WERI-Rb-1 (cell line): ENCODE measurements around the gene CORO2A.

Experiments used
- DNase-seq: peaks from one replicate; pipeline ENCODE4 v3.0.0-alpha.2; 2020
- H3K27ac ChIP-seq: fragments of 250-450 bp; sonication (Bioruptor Pico); 2 replicates; pipeline ENCODE4 v1.5.1; 2020; ENCODE audit warnings: mild to moderate bottlenecking, moderate library complexity
- H3K27me3 ChIP-seq: fragments of 250-450 bp; sonication (Bioruptor Pico); 2 replicates; pipeline ENCODE4 v1.5.1; 2021; ENCODE audit warnings: mild to moderate bottlenecking, low read depth, moderate library complexity; ENCODE audit not compliant: insufficient read depth, severe bottlenecking
- H3K36me3 ChIP-seq: fragments of 250-450 bp; sonication (Bioruptor Pico); 2 replicates; pipeline ENCODE4 v1.5.1; 2020; ENCODE audit warnings: mild to moderate bottlenecking, moderate library complexity
- H3K4me3 ChIP-seq: 2 replicates; pipeline ENCODE4 v1.5.1; 2011; ENCODE audit warnings: low read depth, mild to moderate bottlenecking, control low read depth, low read length
- H3K9me3 ChIP-seq: fragments of 250-450 bp; sonication (Bioruptor Pico); 2 replicates; pipeline ENCODE4 v1.5.1; 2021; ENCODE audit warnings: mild to moderate bottlenecking, moderate library complexity; ENCODE audit not compliant: severe bottlenecking
- TF ChIP-seq, protein P1 (sequence below): IDR thresholded peaks from 2 replicates; pipeline ENCODE4 v1.5.1; 2011; ENCODE audit warnings: low read depth, mild to moderate bottlenecking, control low read depth, inconsistent platforms, low read length

CORO2A gene

DNA sequence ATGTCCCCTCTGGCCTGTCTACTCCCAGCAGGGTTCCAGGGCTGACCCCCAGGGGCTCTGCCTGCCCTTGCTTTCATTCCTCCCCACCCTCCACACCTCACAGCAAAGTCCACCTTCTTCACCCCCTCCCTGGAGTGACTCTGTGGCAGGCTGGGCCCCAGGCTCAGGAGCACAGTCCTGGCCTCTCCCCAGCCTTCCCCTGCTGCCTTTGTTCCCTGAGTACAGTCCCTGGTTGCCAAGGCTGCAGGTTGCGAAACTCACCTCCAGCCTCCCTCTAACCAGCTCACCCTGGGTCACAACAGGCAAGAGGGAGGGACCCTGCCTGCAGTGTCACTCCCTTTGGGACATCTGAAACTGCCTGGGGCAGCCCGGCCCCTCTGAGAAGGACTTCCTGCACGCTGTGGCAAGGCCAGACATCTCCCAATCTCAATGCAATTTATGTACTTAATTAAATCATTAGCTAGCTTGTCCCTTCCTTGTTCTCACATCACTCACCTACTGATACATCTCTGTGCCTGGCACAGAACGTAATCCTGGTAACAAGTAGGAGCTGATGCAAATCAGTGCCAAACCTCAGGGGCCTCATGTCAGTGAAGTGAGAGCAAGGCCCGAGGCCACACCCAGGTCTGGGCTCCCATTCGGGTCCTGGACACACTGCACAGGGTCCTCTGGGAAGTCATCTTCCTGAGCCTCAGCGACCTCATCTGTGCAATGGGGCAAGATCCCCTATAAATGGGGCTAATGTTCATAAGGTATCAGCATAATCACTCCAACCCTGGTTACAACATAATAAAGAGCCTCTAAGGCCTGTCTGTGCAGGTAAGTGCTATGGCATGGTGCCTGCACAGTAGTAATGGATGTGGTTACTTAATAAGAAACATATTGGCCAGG, 46.1 kb downstream of the CORO2A start:
- TF ChIP-seq, protein P1, sequence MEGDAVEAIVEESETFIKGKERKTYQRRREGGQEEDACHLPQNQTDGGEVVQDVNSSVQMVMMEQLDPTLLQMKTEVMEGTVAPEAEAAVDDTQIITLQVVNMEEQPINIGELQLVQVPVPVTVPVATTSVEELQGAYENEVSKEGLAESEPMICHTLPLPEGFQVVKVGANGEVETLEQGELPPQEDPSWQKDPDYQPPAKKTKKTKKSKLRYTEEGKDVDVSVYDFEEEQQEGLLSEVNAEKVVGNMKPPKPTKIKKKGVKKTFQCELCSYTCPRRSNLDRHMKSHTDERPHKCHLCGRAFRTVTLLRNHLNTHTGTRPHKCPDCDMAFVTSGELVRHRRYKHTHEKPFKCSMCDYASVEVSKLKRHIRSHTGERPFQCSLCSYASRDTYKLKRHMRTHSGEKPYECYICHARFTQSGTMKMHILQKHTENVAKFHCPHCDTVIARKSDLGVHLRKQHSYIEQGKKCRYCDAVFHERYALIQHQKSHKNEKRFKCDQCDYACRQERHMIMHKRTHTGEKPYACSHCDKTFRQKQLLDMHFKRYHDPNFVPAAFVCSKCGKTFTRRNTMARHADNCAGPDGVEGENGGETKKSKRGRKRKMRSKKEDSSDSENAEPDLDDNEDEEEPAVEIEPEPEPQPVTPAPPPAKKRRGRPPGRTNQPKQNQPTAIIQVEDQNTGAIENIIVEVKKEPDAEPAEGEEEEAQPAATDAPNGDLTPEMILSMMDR, result no peak
- H3K27me3 ChIP-seq, result no peaks in the 10 kb centered on the region
- H3K27ac ChIP-seq, result no peak overlapping the region
- H3K36me3 ChIP-seq, result peaks cover 30% of the 10 kb centered on the region
- no peak overlapping the region for H3K4me3 ChIP-seq
- DNase-seq, result no peak
- H3K9me3 ChIP-seq, result no peaks in the 10 kb centered on the region

DNA sequence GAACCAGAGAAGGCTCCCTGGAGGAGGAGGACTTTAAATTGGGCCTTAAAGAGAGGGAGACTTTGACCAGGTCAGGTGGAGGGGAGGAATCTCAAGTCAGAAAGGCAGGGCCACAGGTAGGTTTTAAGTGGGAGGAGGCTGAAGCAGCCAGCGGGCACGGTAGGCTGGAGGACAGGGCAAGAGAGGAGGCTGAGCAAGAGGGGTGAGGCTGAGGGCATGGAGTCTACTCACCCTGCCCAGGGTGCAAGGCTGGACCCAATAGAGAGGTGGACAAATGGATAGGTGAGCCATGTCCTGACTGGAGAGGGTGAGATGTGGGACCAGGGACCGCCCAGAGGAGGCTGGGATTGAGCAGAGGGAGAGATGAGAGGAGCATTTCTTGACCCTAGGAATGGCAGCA, 47.8 kb downstream of the CORO2A start:
- Histone ChIP-seq H3K27ac (no peak overlapping the region), H3K4me3 (no peak overlapping the region), H3K36me3 (peaks cover 25% of the 10 kb centered on the region), H3K9me3 (no peaks in the 10 kb centered on the region), H3K27me3 (no peaks in the 10 kb centered on the region)
- TF ChIP-seq, protein P1, result no peak
- no peak for DNase-seq

DNA sequence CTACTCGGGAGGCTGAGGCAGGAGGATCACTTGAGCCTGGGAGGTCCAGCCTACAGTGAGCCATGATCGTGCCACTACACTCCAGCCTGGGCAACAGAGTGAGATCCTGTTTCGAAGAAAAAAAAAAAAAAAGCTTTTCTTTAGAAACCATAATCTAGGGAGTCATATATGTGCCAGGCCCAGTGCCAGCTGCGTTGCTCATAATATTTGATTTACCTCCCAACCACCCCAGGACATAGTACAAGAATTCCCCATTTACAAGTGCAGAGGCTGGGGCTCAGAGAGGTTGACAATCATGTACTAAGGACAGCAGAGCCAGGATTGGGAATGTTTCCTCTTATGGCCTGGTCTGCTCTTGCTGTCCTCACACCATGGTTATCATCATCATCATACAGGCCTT, 48.4 kb downstream of the CORO2A start:
- DNase-seq, result no peak
- TF ChIP-seq, protein P1, result no peak
- H3K27ac ChIP-seq, result no peak overlapping the region
- H3K4me3 ChIP-seq, result no peak overlapping the region
- H3K36me3 ChIP-seq, result peaks cover 25% of the 10 kb centered on the region
- H3K27me3 ChIP-seq, result no peaks in the 10 kb centered on the region
- no peaks in the 10 kb centered on the region for H3K9me3 ChIP-seq

DNA sequence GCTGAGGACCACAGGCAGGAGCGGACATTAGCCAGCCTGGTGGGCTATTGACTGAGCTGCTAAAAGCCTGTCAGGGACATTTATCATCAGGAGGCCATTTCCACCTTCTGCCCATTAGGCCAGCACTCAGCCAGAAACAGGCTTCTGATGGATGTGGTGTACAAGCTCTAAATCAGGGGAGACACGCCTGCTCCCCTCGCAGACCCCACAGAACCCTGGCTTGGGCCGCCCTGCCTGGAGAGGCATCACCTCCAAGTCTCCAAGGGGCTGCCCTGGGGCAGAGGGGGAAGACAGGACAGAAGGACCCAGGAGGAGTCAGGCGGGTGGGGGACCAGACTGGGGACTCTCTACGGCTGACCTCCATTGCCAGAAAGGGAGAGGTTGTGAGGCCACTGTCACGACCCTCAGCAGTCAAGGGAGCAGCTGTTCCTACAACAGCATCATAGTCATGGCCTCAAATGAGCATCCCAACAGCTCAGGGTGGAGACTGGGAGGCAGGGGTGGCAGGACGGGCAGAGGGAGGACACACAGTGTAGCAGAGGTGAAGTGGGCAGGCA, 49.4 kb downstream of the CORO2A start:
- TF ChIP-seq, protein P1, result no peak
- no peaks in the 10 kb centered on the region for H3K9me3 ChIP-seq
- no peak overlapping the region for H3K4me3 ChIP-seq
- DNase-seq, result no peak
- peaks cover 26% of the 10 kb centered on the region for H3K36me3 ChIP-seq
- H3K27ac ChIP-seq, result no peak overlapping the region
- H3K27me3 ChIP-seq, result no peaks in the 10 kb centered on the region

DNA sequence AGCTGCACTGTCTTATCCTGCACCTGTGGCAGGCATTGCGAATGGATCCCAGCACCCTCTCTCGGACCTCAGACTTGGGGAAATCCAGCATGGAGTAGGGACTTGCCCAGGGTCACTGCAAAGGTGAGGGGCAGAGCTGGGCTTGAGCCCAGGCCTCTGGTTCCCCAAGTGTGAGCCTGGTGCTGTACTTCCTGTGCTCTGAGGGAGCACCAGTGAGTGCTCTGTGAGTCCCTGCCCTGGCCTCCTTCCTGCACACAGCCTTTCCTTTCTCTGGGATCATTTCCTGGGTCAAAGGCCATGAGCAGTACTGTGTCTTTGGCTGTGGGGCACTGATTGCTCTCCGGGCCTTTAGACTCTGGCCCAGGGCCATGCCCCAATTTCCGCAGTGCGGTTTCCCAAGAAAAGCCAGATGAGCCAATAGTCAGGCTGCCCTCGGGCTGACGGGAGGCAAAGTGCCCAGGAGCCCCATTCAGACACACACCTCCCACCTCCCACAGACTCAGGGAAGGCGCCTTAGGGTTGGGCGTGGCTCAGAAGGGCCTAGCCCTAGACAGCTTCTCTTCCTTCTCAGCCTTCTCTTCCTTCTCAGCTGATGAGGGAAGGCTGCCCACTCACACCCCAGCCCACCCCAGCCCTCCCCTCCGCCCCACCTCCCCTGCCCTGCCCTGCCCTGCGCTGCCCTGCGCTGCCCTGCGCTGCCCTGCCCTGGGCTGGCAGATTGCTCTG, 50.1 kb downstream of the CORO2A start:
- TF ChIP-seq, protein P1, result no peak
- Histone ChIP-seq H3K4me3 (no peak overlapping the region), H3K27me3 (no peaks in the 10 kb centered on the region), H3K36me3 (peaks cover 33% of the 10 kb centered on the region), H3K27ac (no peak overlapping the region), H3K9me3 (no peaks in the 10 kb centered on the region)
- DNase-seq, result no peak
